Measurements from ENCODE around the gene RBBP5. TPM values are rescaled to one million over a fixed set of nuclear protein-coding genes. Genes with fewer than 3 reads are reported as not detected.

The RBBP5 gene
- total RNA-seq, 1 donor from 2014 or later = 12.4 TPM

- H3K4me1 Mint-ChIP-seq (ENCODE audit: low read depth) = peaks cover 23% of the 10 kb centered on the region
- no peaks in the 10 kb centered on the region for H3K27me3 Mint-ChIP-seq (ENCODE audit: low read depth)
- DNase-seq (ENCODE audit: low spot score) = no peak
- TF ChIP-seq, protein P1, sequence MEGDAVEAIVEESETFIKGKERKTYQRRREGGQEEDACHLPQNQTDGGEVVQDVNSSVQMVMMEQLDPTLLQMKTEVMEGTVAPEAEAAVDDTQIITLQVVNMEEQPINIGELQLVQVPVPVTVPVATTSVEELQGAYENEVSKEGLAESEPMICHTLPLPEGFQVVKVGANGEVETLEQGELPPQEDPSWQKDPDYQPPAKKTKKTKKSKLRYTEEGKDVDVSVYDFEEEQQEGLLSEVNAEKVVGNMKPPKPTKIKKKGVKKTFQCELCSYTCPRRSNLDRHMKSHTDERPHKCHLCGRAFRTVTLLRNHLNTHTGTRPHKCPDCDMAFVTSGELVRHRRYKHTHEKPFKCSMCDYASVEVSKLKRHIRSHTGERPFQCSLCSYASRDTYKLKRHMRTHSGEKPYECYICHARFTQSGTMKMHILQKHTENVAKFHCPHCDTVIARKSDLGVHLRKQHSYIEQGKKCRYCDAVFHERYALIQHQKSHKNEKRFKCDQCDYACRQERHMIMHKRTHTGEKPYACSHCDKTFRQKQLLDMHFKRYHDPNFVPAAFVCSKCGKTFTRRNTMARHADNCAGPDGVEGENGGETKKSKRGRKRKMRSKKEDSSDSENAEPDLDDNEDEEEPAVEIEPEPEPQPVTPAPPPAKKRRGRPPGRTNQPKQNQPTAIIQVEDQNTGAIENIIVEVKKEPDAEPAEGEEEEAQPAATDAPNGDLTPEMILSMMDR (IDR thresholded peaks at IDR 0.05) = no peak
- H3K36me3 Mint-ChIP-seq (ENCODE audit: low read depth) = peaks cover 27% of the 10 kb centered on the region
- H3K4me3 Mint-ChIP-seq (ENCODE audit: unreplicated experiment) = no peak overlapping the region
- H3K9me3 Mint-ChIP-seq (ENCODE audit: low read depth) = no peaks in the 10 kb centered on the region
- no peak overlapping the region for H3K27ac Mint-ChIP-seq (ENCODE audit: unreplicated experiment)
These were observed 29.1 kb upstream of the RBBP5 start for GRCh38 chr1:205150651-205151428.

DNA sequence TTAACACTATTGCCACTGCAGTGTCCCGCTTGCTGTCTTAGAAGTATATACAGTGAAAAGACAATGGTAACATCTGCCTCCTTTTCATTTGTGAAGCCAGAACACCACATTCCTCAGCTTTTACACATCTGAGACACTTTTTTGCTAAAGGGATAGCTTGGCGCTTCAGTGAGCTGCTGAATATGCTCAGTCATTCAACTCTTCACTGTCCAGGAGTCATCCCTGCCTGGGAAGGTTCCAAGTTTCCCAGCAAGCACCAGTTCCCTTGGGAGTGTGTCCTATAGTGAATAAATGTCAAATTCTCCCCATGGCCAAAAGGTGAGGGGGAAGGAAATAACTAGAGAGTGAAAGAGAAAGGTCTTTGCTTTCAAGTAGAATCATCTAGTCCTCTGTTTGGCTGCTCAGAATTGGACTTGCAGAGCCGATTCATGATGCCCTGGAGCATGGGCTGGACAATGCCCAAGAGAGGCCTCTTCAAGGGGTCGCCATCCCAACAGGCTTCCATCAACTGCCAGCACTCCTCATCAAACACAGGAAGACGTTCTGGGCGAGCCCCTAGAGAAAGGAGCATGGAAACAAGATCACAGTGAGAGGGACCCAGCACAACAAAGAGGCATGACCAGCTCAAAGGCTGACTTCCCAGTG lies 25.5 kb upstream of the RBBP5 start:
- Mint-ChIP-seq H3K27me3 (ENCODE audit: low read depth) (no peaks in the 10 kb centered on the region), H3K4me3 (ENCODE audit: unreplicated experiment) (no peak overlapping the region), H3K36me3 (ENCODE audit: low read depth) (peaks cover 15% of the 10 kb centered on the region), H3K27ac (ENCODE audit: unreplicated experiment) (peak overlapping the region; percentile 90), H3K4me1 (ENCODE audit: low read depth) (peaks cover 47% of the 10 kb centered on the region), H3K9me3 (ENCODE audit: low read depth) (no peaks in the 10 kb centered on the region)
- TF ChIP-seq, protein P1 (IDR thresholded peaks at IDR 0.05) = no peak
- DNase-seq (ENCODE audit: low spot score) = no peak

DNA sequence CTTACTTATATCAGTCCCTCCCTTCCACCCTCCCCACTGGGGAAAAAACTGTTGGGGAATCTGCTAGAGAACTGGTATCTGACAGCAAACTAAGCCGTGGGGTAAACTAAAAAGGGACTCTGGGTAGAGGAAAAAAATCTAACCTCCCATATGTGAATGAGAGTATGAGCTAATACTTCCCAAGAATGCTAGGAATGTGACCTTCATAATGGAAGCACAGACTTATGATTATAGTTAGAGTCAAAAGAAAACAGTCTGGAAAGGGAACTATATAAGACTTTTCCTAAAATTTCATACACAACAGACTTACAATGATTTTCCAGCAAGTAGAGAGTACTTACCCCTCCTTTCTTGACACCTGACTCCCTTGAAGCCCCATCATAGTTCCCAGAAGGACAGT lies 23.0 kb upstream of the RBBP5 start:
- Mint-ChIP-seq H3K27me3 (ENCODE audit: low read depth) (no peaks in the 10 kb centered on the region), H3K4me1 (ENCODE audit: low read depth) (peaks cover 55% of the 10 kb centered on the region), H3K27ac (ENCODE audit: unreplicated experiment) (peak overlapping the region; percentile 88), H3K4me3 (ENCODE audit: unreplicated experiment) (no peak overlapping the region), H3K9me3 (ENCODE audit: low read depth) (no peaks in the 10 kb centered on the region), H3K36me3 (ENCODE audit: low read depth) (peaks cover 10% of the 10 kb centered on the region)
- TF ChIP-seq, protein P1 (IDR thresholded peaks at IDR 0.05) = no peak
- DNase-seq (ENCODE audit: low spot score) = no peak

DNA sequence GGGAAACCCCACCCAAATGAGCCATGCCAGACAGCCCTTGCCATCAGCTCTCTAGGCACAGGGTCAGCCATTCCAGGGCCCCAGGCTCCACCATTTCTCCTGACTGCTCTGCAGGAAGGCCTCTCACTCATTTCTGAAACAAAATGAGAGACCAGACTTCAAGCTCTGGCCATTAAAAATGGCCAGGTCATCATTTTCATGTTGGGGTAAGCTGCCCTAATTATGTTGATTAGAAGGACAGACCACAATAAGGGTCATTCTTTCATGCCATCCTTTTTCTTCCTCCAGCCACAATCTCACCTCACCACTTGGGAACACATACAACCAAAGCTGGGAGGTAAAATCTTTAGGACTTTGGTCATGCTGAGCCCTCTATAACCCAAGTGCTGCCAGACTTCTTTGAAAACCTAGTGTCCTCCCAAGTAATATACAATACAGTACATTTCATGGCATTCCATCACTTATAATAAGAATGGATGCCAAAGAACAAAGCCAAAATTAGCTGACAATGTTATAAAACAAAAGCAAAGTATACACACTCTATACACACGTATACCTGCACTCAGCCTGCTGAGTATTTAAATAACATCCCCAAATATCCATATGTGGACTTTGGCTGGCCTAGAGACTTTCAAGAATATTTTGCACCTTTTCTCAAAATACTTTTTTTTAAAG lies 22.4 kb upstream of the RBBP5 start:
- Mint-ChIP-seq H3K4me3 (ENCODE audit: unreplicated experiment) (no peak overlapping the region), H3K27me3 (ENCODE audit: low read depth) (no peaks in the 10 kb centered on the region), H3K27ac (ENCODE audit: unreplicated experiment) (peak overlapping the region; percentile 88), H3K9me3 (ENCODE audit: low read depth) (no peaks in the 10 kb centered on the region), H3K4me1 (ENCODE audit: low read depth) (peaks cover 55% of the 10 kb centered on the region), H3K36me3 (ENCODE audit: low read depth) (peaks cover 6% of the 10 kb centered on the region)
- DNase-seq (ENCODE audit: low spot score) = no peak
- TF ChIP-seq, protein P1 (IDR thresholded peaks at IDR 0.05) = no peak

DNA sequence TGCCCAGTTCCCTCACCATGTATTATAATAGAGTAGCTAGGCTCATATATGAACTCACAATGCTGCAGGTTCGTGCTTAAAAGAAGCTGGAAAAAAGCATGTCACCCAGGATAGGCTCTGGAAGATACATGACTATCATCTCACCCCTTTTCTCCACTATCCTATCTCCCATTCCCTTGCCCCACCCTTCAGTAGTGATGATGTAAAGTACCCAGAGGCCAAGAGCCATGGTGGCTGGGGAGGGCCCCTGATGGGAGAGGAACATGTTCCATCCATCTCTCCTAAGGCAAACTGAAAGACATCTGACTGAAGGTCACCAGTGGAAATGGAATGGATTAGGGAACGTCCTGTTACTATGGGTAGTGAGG lies 20.3 kb upstream of the RBBP5 start:
- H3K4me1 Mint-ChIP-seq (ENCODE audit: low read depth) = peaks cover 44% of the 10 kb centered on the region
- TF ChIP-seq, protein P1 (IDR thresholded peaks at IDR 0.05) = no peak
- peak overlapping the region; percentile 32 for H3K27ac Mint-ChIP-seq (ENCODE audit: unreplicated experiment)
- no peaks in the 10 kb centered on the region for H3K36me3 Mint-ChIP-seq (ENCODE audit: low read depth)
- H3K27me3 Mint-ChIP-seq (ENCODE audit: low read depth) = no peaks in the 10 kb centered on the region
- no peak for DNase-seq (ENCODE audit: low spot score)
- H3K4me3 Mint-ChIP-seq (ENCODE audit: unreplicated experiment) = no peak overlapping the region
- no peaks in the 10 kb centered on the region for H3K9me3 Mint-ChIP-seq (ENCODE audit: low read depth)
